Measurements from ENCODE around the gene SDF4. TPM values are rescaled to one million over a fixed set of nuclear protein-coding genes. Genes with fewer than 3 reads are reported as not detected.
A peak's percentile ranks its signal among the peaks of the same experiment; 100 is the strongest.

SDF4 gene
- total RNA-seq, 3 donors from 2014 or later (not counting 1 experiment from before 2014, with no cell fraction given) = 176 to 211 (median 184) TPM

GRCh38 chr1:1179346-1179982 is 52.3 kb downstream of the SDF4 start:
- peaks cover 30% of the 10 kb centered on the region for H3K4me1 ChIP-seq (ENCODE audit: control insufficient read depth, insufficient read depth, low read length)
- Mint-ChIP-seq H3K4me1 (peaks cover 7 to 27% of the 10 kb centered on the region in 2 donors), H3K4me3 (no peak overlapping the region), H3K27me3 (ENCODE audit: low read depth in 2 of 2) (peaks cover 0 to 20% of the 10 kb centered on the region in 2 donors), H3K27ac (no peak overlapping the region), H3K36me3 (no peaks in the 10 kb centered on the region), H3K9me3 (no peaks in the 10 kb centered on the region)
- 77% methylated on average over 23 of the region's 25 CpGs for WGBS (ENCODE audit: insufficient coverage)
- TF ChIP-seq CTCF (IDR thresholded peaks at IDR 0.05) = no peak
- intact Hi-C loops (cut with micrococcal nuclease) = no loop called here
- H3K9me3 ChIP-seq (ENCODE audit: control insufficient read depth, insufficient read depth, low read length) = no peaks in the 10 kb centered on the region
- H3K4me3 ChIP-seq (ENCODE audit: low read length) = no peak overlapping the region
- no peaks in the 10 kb centered on the region for H3K36me3 ChIP-seq (ENCODE audit: control insufficient read depth, insufficient read depth, low read length)
- no peak for ATAC-seq
- H3K27me3 ChIP-seq (ENCODE audit: control insufficient read depth, insufficient read depth, low read length) = peaks cover 7% of the 10 kb centered on the region
- peak in 1 of 2 donors; percentile 14 for DNase-seq
- H3K27ac ChIP-seq (ENCODE audit: low read length) = no peak overlapping the region

GRCh38 chr1:1178794-1179331 is 52.9 kb downstream of the SDF4 start:
- whole genome bisulfite sequencing (ENCODE audit: insufficient coverage) = 92% methylated on average over 32 of the region's 32 CpGs
- H3K27ac ChIP-seq (ENCODE audit: low read length) = no peak overlapping the region
- H3K27ac Mint-ChIP-seq = no peak overlapping the region
- peaks cover 7% of the 10 kb centered on the region for H3K27me3 ChIP-seq (ENCODE audit: control insufficient read depth, insufficient read depth, low read length)
- no peak overlapping the region for H3K4me3 Mint-ChIP-seq
- H3K4me1 ChIP-seq (ENCODE audit: control insufficient read depth, insufficient read depth, low read length) = peaks cover 36% of the 10 kb centered on the region
- H3K36me3 ChIP-seq (ENCODE audit: control insufficient read depth, insufficient read depth, low read length) = no peaks in the 10 kb centered on the region
- ATAC-seq (no peak), DNase-seq (peak in 1 of 2 donors; percentile 13)
- H3K27me3 Mint-ChIP-seq (ENCODE audit: low read depth in 2 of 2) = peaks cover 0 to 20% of the 10 kb centered on the region in 2 donors
- no peak for TF ChIP-seq CTCF (IDR thresholded peaks at IDR 0.05)
- no peaks in the 10 kb centered on the region for H3K9me3 ChIP-seq (ENCODE audit: control insufficient read depth, insufficient read depth, low read length)
- peaks cover 7 to 27% of the 10 kb centered on the region in 2 donors for H3K4me1 Mint-ChIP-seq
- no peak overlapping the region for H3K4me3 ChIP-seq (ENCODE audit: low read length)
- intact Hi-C loops (cut with micrococcal nuclease) = no loop called here
- H3K36me3 Mint-ChIP-seq = no peaks in the 10 kb centered on the region
- no peaks in the 10 kb centered on the region for H3K9me3 Mint-ChIP-seq

GRCh38 chr1:1177452-1178206 is 54.2 kb downstream of the SDF4 start:
- H3K27me3 Mint-ChIP-seq (ENCODE audit: low read depth in 2 of 2) = peaks cover 0 to 21% of the 10 kb centered on the region in 2 donors

More at GRCh38 chr1:1177452-1178206, 54.2 kb downstream of the SDF4 start:
- 90% methylated on average over 21 of the region's 21 CpGs for WGBS (ENCODE audit: insufficient coverage)
- H3K27ac Mint-ChIP-seq = no peak overlapping the region
- peaks cover 7 to 20% of the 10 kb centered on the region in 2 donors for H3K4me1 Mint-ChIP-seq
- H3K36me3 Mint-ChIP-seq = no peaks in the 10 kb centered on the region
- intact Hi-C loops (cut with micrococcal nuclease) = no loop called here
- H3K4me3 Mint-ChIP-seq = no peak overlapping the region
- ATAC-seq = no peak
- no peak for TF ChIP-seq CTCF (IDR thresholded peaks at IDR 0.05)
- no peak overlapping the region for H3K4me3 ChIP-seq (ENCODE audit: low read length)
- no peak for DNase-seq
- no peak overlapping the region for H3K27ac ChIP-seq (ENCODE audit: low read length)
- H3K36me3 ChIP-seq (ENCODE audit: control insufficient read depth, insufficient read depth, low read length) = no peaks in the 10 kb centered on the region
- H3K9me3 ChIP-seq (ENCODE audit: control insufficient read depth, insufficient read depth, low read length) = no peaks in the 10 kb centered on the region
- no peaks in the 10 kb centered on the region for H3K9me3 Mint-ChIP-seq
- H3K4me1 ChIP-seq (ENCODE audit: control insufficient read depth, insufficient read depth, low read length) = peaks cover 35% of the 10 kb centered on the region
- peaks cover 7% of the 10 kb centered on the region for H3K27me3 ChIP-seq (ENCODE audit: control insufficient read depth, insufficient read depth, low read length)

Data from natural killer cell (primary cell).